Adrenal gland (tissue), 5 donors: ENCODE data around the gene TCF4.

ENCODE experiments used
- POLR2A ChIP-seq, 2 donors: fragments of 450-650 bp; IDR thresholded peaks; one replicate each; pipeline ENCODE4 v1.6.1; 2017; ENCODE audit warnings: antibody characterized with exemption in 2 of 2, mild to moderate bottlenecking in 2 of 2, moderate library complexity in 1 of 2
- TF ChIP-seq, protein P1 (sequence below), 6 experiments: fragments of 450-650 bp in 4 of 6; fragments of 200-600 bp in 2 of 6; sonication (generic) in 1 of 6; IDR thresholded peaks; 1 replicate in 5 of 6; 2 replicates in 1 of 6; pipeline versions ENCODE4 v1.5.1 to v1.8.0; 2016 to 2021; ENCODE audit warnings: antibody characterized with exemption in 6 of 6, mild to moderate bottlenecking in 2 of 6, moderate library complexity in 1 of 6
- donor health status: DM: no; HTN: no; CAD: no.

DNA sequence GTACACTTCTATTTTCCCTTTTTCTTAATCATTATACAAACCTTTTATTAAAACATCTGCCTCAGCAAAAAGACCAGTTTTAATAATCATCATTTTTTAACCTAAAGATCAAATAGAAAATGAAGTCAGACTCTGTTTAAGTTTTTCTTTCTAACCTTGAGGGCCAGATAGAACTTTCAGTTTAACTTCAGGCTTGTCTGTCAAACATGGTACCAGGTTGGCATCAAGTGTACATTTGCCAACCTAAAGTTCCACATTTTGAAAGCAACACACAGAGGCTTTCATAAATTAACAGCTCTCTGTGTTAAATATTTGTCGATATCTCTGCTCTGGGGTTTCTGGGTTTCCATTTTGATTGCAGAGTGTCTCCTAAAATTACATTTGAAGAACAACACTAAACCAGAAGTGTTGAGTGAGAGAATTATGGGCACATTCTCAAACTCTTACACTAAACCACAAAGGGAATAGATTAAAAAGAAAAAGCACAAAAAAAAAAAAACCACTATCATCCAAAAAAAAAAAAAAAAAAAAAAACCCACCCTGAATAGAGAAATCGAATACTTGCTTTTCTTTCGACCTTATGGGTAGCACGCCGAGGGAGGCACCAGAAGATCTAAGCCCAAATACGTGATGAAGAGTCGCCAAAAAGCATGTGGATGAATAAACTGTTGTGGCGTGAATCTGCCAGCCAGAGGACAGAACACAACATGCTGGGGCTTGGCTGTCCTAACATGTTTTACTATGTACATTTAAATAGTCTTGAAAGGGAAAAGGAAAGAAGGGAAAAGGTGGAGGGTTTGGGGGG lies 166.2 kb downstream of the TCF4 start:
- TF ChIP-seq, protein P1, sequence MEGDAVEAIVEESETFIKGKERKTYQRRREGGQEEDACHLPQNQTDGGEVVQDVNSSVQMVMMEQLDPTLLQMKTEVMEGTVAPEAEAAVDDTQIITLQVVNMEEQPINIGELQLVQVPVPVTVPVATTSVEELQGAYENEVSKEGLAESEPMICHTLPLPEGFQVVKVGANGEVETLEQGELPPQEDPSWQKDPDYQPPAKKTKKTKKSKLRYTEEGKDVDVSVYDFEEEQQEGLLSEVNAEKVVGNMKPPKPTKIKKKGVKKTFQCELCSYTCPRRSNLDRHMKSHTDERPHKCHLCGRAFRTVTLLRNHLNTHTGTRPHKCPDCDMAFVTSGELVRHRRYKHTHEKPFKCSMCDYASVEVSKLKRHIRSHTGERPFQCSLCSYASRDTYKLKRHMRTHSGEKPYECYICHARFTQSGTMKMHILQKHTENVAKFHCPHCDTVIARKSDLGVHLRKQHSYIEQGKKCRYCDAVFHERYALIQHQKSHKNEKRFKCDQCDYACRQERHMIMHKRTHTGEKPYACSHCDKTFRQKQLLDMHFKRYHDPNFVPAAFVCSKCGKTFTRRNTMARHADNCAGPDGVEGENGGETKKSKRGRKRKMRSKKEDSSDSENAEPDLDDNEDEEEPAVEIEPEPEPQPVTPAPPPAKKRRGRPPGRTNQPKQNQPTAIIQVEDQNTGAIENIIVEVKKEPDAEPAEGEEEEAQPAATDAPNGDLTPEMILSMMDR (IDR thresholded peaks at IDR 0.05), result no peak
- no peak for TF ChIP-seq POLR2A (IDR thresholded peaks at IDR 0.05)
